Measurements from ENCODE around the gene AADAT.

AADAT gene

GRCh38 chr4:170080496-170080895 lies 9.3 kb downstream of the AADAT start:
- no peak overlapping the region for H3K9ac ChIP-seq (ENCODE audit: low read length)
- H3K79me2 ChIP-seq (ENCODE audit: low read length): no peaks in the 10 kb centered on the region
- H3K27me3 ChIP-seq (ENCODE audit: low read depth, low read length): peaks cover 38% of the 10 kb centered on the region; the same call in 1 of the 2 replicates
- TF ChIP-seq EZH2phosphoT487 (IDR thresholded peaks at IDR 0.05; ENCODE audit: low read depth) (no peak), CTCF (IDR thresholded peaks at IDR 0.05; ENCODE audit: low read depth, low read length) (no peak)
- no peaks in the 10 kb centered on the region; the same call in 1 of the 2 replicates for H3K9me3 ChIP-seq (ENCODE audit: insufficient read depth, low read length)
- H4K20me1 ChIP-seq (ENCODE audit: insufficient read depth, low read length): no peaks in the 10 kb centered on the region
- no peaks in the 10 kb centered on the region for H3K36me3 ChIP-seq (replicated peaks; ENCODE audit: low read depth, low read length)
- no peak overlapping the region for H3K27ac ChIP-seq (ENCODE audit: low read length)
- peak overlapping the region; percentile 22; the same call in 1 of the 2 replicates for H3K4me2 ChIP-seq (ENCODE audit: low read length)
- H3K4me1 ChIP-seq (ENCODE audit: low read length): peaks cover 23% of the 10 kb centered on the region
- no peak overlapping the region for H2AFZ ChIP-seq (ENCODE audit: low read depth, low read length)
- H3K4me3 ChIP-seq (ENCODE audit: low read length): no peak overlapping the region

GRCh38 chr4:170079981-170080380 lies 9.8 kb downstream of the AADAT start:
- Histone ChIP-seq H3K9me3 (ENCODE audit: insufficient read depth, low read length) (no peaks in the 10 kb centered on the region; the same call in 1 of the 2 replicates), H3K27ac (ENCODE audit: low read length) (no peak overlapping the region), H3K79me2 (ENCODE audit: low read length) (no peaks in the 10 kb centered on the region), H3K4me1 (ENCODE audit: low read length) (peaks cover 23% of the 10 kb centered on the region), H3K9ac (ENCODE audit: low read length) (no peak overlapping the region), H4K20me1 (ENCODE audit: insufficient read depth, low read length) (no peaks in the 10 kb centered on the region), H3K36me3 (replicated peaks; ENCODE audit: low read depth, low read length) (no peaks in the 10 kb centered on the region), H3K27me3 (ENCODE audit: low read depth, low read length) (peaks cover 38% of the 10 kb centered on the region; the same call in 1 of the 2 replicates), H2AFZ (ENCODE audit: low read depth, low read length) (no peak overlapping the region), H3K4me2 (ENCODE audit: low read length) (peak overlapping the region; percentile 22), H3K4me3 (ENCODE audit: low read length) (no peak overlapping the region)
- TF ChIP-seq CTCF (IDR thresholded peaks at IDR 0.05; ENCODE audit: low read depth, low read length) (no peak), EZH2phosphoT487 (IDR thresholded peaks at IDR 0.05; ENCODE audit: low read depth) (no peak)

DNA sequence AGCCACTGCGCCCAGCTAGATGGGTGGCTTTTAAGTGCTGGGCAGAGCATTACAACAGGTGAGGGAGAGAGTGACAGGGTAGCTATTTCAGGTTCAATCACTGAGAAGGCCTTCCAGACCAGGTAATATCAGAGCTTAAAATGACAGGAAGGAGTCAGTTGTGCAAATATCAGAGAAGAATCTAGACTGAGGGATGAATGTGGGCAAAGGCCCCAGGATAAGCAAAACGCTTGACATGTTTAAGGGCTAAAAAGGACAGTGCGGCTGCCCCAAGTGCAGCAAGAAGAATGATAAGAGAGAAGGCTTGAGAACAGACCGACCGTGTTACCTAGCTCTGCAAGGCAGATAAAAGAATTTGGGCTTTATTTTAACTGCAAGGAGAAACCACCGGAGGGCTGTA lies 18.6 kb downstream of the AADAT start:
- no peaks in the 10 kb centered on the region for H4K20me1 ChIP-seq (ENCODE audit: insufficient read depth, low read length)
- H3K4me1 ChIP-seq (ENCODE audit: low read length): no peaks in the 10 kb centered on the region
- H3K4me3 ChIP-seq (ENCODE audit: low read length): no peak overlapping the region
- H3K36me3 ChIP-seq (replicated peaks; ENCODE audit: low read depth, low read length): no peaks in the 10 kb centered on the region
- H3K27ac ChIP-seq (ENCODE audit: low read length): no peak overlapping the region
- H3K4me2 ChIP-seq (ENCODE audit: low read length): no peak overlapping the region
- TF ChIP-seq CTCF (IDR thresholded peaks at IDR 0.05; ENCODE audit: low read depth, low read length) (no peak), EZH2phosphoT487 (IDR thresholded peaks at IDR 0.05; ENCODE audit: low read depth) (no peak)
- no peak overlapping the region for H3K9ac ChIP-seq (ENCODE audit: low read length)
- H3K9me3 ChIP-seq (ENCODE audit: insufficient read depth, low read length): no peaks in the 10 kb centered on the region
- H2AFZ ChIP-seq (ENCODE audit: low read depth, low read length): no peak overlapping the region
- H3K27me3 ChIP-seq (ENCODE audit: low read depth, low read length): peaks cover 4% of the 10 kb centered on the region; the same call in 1 of the 2 replicates
- H3K79me2 ChIP-seq (ENCODE audit: low read length): no peaks in the 10 kb centered on the region

- TF ChIP-seq CTCF (IDR thresholded peaks at IDR 0.05; ENCODE audit: low read depth, low read length) (no peak), EZH2phosphoT487 (IDR thresholded peaks at IDR 0.05; ENCODE audit: low read depth) (no peak)
- Histone ChIP-seq H3K36me3 (replicated peaks; ENCODE audit: low read depth, low read length) (no peaks in the 10 kb centered on the region), H3K4me2 (ENCODE audit: low read length) (no peak overlapping the region), H2AFZ (ENCODE audit: low read depth, low read length) (no peak overlapping the region), H3K4me1 (ENCODE audit: low read length) (no peaks in the 10 kb centered on the region), H3K4me3 (ENCODE audit: low read length) (no peak overlapping the region), H3K27me3 (ENCODE audit: low read depth, low read length) (peaks cover 4% of the 10 kb centered on the region; the same call in 1 of the 2 replicates), H3K79me2 (ENCODE audit: low read length) (no peaks in the 10 kb centered on the region), H3K9ac (ENCODE audit: low read length) (no peak overlapping the region), H4K20me1 (ENCODE audit: insufficient read depth, low read length) (no peaks in the 10 kb centered on the region), H3K27ac (ENCODE audit: low read length) (no peak overlapping the region), H3K9me3 (ENCODE audit: insufficient read depth, low read length) (no peaks in the 10 kb centered on the region)
These were observed 21.2 kb downstream of the AADAT start for GRCh38 chr4:170068438-170069128.
